Sigmoid colon (tissue), 4 donors: ENCODE data around the gene CHST2.

Experiments used
- CTCF ChIP-seq, 4 experiments: fragments of 450-650 bp in 3 of 4; fragments of 200-600 bp in 1 of 4; IDR thresholded peaks; one replicate each; pipeline ENCODE4 v1.5.1; 2016 to 2019; ENCODE audit warnings: antibody characterized with exemption in 4 of 4, mild to moderate bottlenecking in 3 of 4, moderate library complexity in 2 of 4
- EP300 ChIP-seq, 4 donors: sonication (generic); formaldehyde crosslinking; IDR thresholded peaks; one replicate each; pipeline ENCODE4 v1.6.1; 2017; ENCODE audit warnings: antibody characterized with exemption in 4 of 4
- POLR2A ChIP-seq, 2 donors: fragments of 450-650 bp; IDR thresholded peaks; one replicate each; pipeline ENCODE4 v1.6.1; 2016; ENCODE audit warnings: antibody characterized with exemption in 2 of 2, mild to moderate bottlenecking in 2 of 2, moderate library complexity in 2 of 2
- POLR2AphosphoS5 ChIP-seq, 4 donors: sonication (generic); formaldehyde crosslinking; IDR thresholded peaks; one replicate each; pipeline ENCODE4 v1.6.1; 2017; ENCODE audit warnings: antibody characterized with exemption in 4 of 4

DNA sequence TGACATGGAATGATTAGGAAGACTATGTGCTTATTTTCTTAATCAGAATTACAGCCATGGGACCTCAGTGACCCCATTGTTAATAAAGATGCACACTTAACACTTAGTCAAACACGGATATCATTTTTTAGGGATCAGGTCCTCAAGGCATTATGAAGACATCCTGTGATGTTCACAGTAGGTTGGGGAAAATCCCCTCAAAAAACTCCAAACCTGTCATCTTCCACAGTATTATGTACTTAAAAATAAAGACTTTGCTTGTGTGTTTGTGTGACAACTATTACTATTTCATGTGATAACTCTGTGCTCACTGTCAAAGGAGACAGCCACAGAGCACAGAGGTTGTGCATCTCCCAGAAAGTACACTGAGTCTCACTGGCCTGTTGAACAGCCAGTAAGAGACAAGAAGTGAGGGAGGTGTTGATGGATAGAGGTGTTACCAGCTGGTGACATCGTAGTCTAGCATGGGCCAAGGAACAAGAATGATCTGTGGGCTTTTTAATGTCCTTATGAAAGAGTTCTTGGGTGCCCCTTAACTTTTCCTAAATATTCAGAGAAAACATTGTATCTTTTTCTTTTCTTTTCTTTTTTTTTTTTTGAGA is 18.0 kb downstream of the CHST2 start:
- no peak for TF ChIP-seq CTCF (IDR thresholded peaks at IDR 0.05)
- TF ChIP-seq POLR2A (IDR thresholded peaks at IDR 0.05), result no peak
- no peak for TF ChIP-seq POLR2AphosphoS5 (IDR thresholded peaks at IDR 0.05)
- TF ChIP-seq EP300 (IDR thresholded peaks at IDR 0.05), result no peak
